Hepatocyte (in vitro differentiated cells): ENCODE measurements around the gene TSKS.

Experiments used
- CTCF ChIP-seq: fragments of 200-600 bp; sonication (generic); IDR thresholded peaks from 2 replicates; pipeline ENCODE4 v1.5.1; 2016; ENCODE audit warnings: antibody characterized with exemption, mild to moderate bottlenecking; ENCODE audit not compliant: poor library complexity
- EZH2 ChIP-seq: fragments of 200-600 bp; sonication (generic); IDR thresholded peaks from 2 replicates; pipeline ENCODE4 v1.6.1; 2016; ENCODE audit warnings: antibody characterized with exemption, mild to moderate bottlenecking, borderline replicate concordance

GRCh38 chr19:49770529-49770928, 7.4 kb upstream of the TSKS start:
- no peak for TF ChIP-seq CTCF
- TF ChIP-seq EZH2: no peak
